PC-3 (cell line): Measurements from ENCODE around the gene MACROD2. TPM values are rescaled to one million over a fixed set of nuclear protein-coding genes. Genes with fewer than 3 reads are reported as not detected.

Experiments used
- ATAC-seq: fragments of 200-7000 bp; cut with Tn5 transposase; 2 replicates; pipeline ENCODE4 v1.9.1; 2020; ENCODE audit warnings: mild to moderate bottlenecking, moderate library complexity
- BruUV-seq: library from RNA; stranded (reverse); fragments of 400-500 nt; replicated peaks from 2 replicates; lab custom pipeline; 2021; lab: Mats Ljungman, UMichigan
- CTCF ChIA-PET: fragments of 300-600 bp; sonication (Branson Sonifier 250); formaldehyde crosslinking; loops from one replicate; lab custom pipeline; 2022; ENCODE audit warnings: antibody characterized with exemption; lab: Charles Lee
- POLR2A ChIA-PET: fragments of 300-600 bp; sonication (Branson Sonifier 250); formaldehyde crosslinking; loops from one replicate; lab custom pipeline; 2022; ENCODE audit warnings: antibody characterized with exemption; ENCODE audit not compliant: unreplicated experiment; lab: Charles Lee
- DNase-seq: peaks from one replicate; pipeline ENCODE4 v3.0.0-alpha.2; 2015
- H2AFZ ChIP-seq: fragments of 300-600 bp; sonication (generic); 2 replicates; pipeline ENCODE4 v1.6.0; 2016; ENCODE audit warnings: antibody characterized with exemption, low read length
- H3F3A ChIP-seq: fragments of 300-600 bp; sonication (generic); one replicate; pipeline ENCODE4 v1.6.0; 2017; ENCODE audit warnings: antibody characterized with exemption, low read length, control low read depth, mild to moderate bottlenecking; ENCODE audit not compliant: unreplicated experiment
- H3K27ac ChIP-seq: fragments of 300-600 bp; sonication (generic); 2 replicates; pipeline ENCODE4 v1.5.1; 2016; ENCODE audit warnings: mild to moderate bottlenecking, low read length
- H3K27me3 ChIP-seq: fragments of 300-600 bp; sonication (generic); 2 replicates; pipeline ENCODE4 v1.6.1; 2016; ENCODE audit warnings: low read length, mixed read lengths
- H3K36me3 ChIP-seq: fragments of 300-600 bp; sonication (generic); 2 replicates; pipeline ENCODE4 v1.6.1; 2016; ENCODE audit warnings: low read depth, mixed run types, low read length, mixed read lengths
- H3K4me1 ChIP-seq: fragments of 300-600 bp; sonication (generic); 2 replicates; pipeline ENCODE4 v1.5.1; 2016; ENCODE audit warnings: low read length; ENCODE audit not compliant: insufficient read depth
- H3K4me2 ChIP-seq: fragments of 300-600 bp; sonication (generic); 2 replicates; pipeline ENCODE4 v1.6.0; 2016; ENCODE audit warnings: low read length
- H3K4me3 ChIP-seq: fragments of 300-600 bp; sonication (generic); 2 replicates; pipeline ENCODE4 v1.5.1; 2016; ENCODE audit warnings: mild to moderate bottlenecking, low read length, mixed read lengths
- H3K79me2 ChIP-seq: fragments of 300-600 bp; sonication (generic); 2 replicates; pipeline ENCODE4 v1.6.1; 2017; ENCODE audit warnings: low read length, mixed read lengths
- H3K9ac ChIP-seq: fragments of 300-600 bp; sonication (generic); 2 replicates; pipeline ENCODE4 v1.6.0; 2016; ENCODE audit warnings: mild to moderate bottlenecking, low read length
- H3K9me2 ChIP-seq: fragments of 300-600 bp; sonication (generic); replicated peaks from 2 replicates; pipeline ENCODE4 v1.6.1; 2016; ENCODE audit warnings: mixed run types, low read length, mixed read lengths
- H3K9me3 ChIP-seq: fragments of 300-600 bp; sonication (generic); 2 replicates; pipeline ENCODE4 v1.6.1; 2016; ENCODE audit warnings: low read length, mixed read lengths
- H4K20me1 ChIP-seq: fragments of 300-600 bp; sonication (generic); 2 replicates; pipeline ENCODE4 v1.6.1; 2016; ENCODE audit warnings: low read length, mixed read lengths
- EZH2 ChIP-seq: fragments of 300-600 bp; sonication (generic); IDR thresholded peaks from one replicate; pipeline ENCODE4 v1.6.1; 2017; ENCODE audit warnings: antibody characterized with exemption, mild to moderate bottlenecking, low read length; ENCODE audit not compliant: unreplicated experiment
- EZH2phosphoT487 ChIP-seq: fragments of 300-600 bp; sonication (generic); IDR thresholded peaks from 2 replicates; pipeline ENCODE4 v1.6.1; 2018; ENCODE audit warnings: mild to moderate bottlenecking, antibody characterized with exemption, low read length, borderline replicate concordance
- intact Hi-C: fragments of 100-400 bp; cut with micrococcal nuclease; formaldehyde crosslinking; loops from 2 replicates; pipeline ENCODE4 v1.9.0; 2023
- total RNA-seq: library from RNA; depleted of rRNA; stranded (reverse); fragments of >200 nt; gene quantifications from 2 replicates; pipeline ENCODE4 v1.2.3, GENCODE V29; 2014
- TF ChIP-seq, protein P1 (sequence below): fragments of 300-600 bp; sonication (generic); conservative IDR thresholded peaks from 2 replicates; pipeline ENCODE4 v1.5.1; 2017; ENCODE audit warnings: antibody characterized with exemption, low read depth, mild to moderate bottlenecking, low read length

Gene MACROD2
- total RNA-seq, 1 experiment from 2014 or later = 3.1 TPM

DNA sequence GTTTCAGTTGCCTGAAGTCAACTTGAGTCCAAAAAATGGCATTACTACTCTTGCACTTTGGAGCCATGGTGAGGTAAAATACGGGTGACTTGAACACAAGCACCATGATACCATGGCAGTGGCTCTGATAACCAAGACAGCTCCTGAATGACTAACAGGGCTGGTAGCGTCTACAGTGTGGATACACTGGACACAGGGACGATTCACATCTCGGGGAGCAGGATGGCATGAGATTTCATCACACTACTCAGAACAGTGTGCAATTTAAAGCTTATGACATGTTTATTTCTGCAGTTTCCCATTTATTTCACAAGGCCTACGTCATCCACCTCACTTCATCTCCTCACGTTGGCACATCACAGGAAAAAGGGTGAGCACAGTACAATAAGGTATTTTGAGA lies 1627.1 kb downstream of the MACROD2 start:
- Histone ChIP-seq H4K20me1 (no peaks in the 10 kb centered on the region), H3K9me2 (no peaks in the 10 kb centered on the region), H2AFZ (no peak overlapping the region), H3K9ac (no peak overlapping the region), H3K4me3 (no peak overlapping the region), H3K4me2 (no peak overlapping the region), H3F3A (no peaks in the 10 kb centered on the region), H3K36me3 (no peaks in the 10 kb centered on the region), H3K27ac (no peak overlapping the region), H3K27me3 (no peaks in the 10 kb centered on the region), H3K79me2 (no peaks in the 10 kb centered on the region), H3K9me3 (no peaks in the 10 kb centered on the region), H3K4me1 (no peaks in the 10 kb centered on the region)
- TF ChIP-seq EZH2phosphoT487 = no peak
- no peak for TF ChIP-seq EZH2
- TF ChIP-seq, protein P1, sequence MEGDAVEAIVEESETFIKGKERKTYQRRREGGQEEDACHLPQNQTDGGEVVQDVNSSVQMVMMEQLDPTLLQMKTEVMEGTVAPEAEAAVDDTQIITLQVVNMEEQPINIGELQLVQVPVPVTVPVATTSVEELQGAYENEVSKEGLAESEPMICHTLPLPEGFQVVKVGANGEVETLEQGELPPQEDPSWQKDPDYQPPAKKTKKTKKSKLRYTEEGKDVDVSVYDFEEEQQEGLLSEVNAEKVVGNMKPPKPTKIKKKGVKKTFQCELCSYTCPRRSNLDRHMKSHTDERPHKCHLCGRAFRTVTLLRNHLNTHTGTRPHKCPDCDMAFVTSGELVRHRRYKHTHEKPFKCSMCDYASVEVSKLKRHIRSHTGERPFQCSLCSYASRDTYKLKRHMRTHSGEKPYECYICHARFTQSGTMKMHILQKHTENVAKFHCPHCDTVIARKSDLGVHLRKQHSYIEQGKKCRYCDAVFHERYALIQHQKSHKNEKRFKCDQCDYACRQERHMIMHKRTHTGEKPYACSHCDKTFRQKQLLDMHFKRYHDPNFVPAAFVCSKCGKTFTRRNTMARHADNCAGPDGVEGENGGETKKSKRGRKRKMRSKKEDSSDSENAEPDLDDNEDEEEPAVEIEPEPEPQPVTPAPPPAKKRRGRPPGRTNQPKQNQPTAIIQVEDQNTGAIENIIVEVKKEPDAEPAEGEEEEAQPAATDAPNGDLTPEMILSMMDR = no peak
- no TSS peak for BruUV-seq
- POLR2A ChIA-PET = no interaction called here
- CTCF ChIA-PET = no interaction called here
- DNase-seq (no peak), ATAC-seq (no peak)
- intact Hi-C loops = no loop called here

DNA sequence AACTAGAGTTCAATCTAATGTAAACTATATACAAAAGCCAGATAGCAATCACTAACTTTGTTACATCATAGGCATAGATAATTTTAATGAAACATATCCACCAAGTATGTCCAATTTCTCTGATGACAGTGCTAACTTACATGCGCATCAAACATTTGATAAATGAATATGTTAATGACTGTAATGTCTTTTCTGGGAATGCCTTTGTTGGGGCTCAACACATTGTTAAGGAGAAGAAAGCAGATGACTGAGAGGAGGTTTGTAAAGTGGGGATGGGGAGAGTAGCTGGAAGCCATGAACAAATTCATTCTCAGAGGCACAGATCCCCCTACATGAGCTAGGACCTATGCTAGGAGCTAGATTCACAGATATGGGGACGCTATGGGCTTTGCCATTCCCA lies 1627.9 kb downstream of the MACROD2 start:
- Histone ChIP-seq H3K27me3 (no peaks in the 10 kb centered on the region), H3K9ac (no peak overlapping the region), H4K20me1 (no peaks in the 10 kb centered on the region), H3K9me3 (no peaks in the 10 kb centered on the region), H3K9me2 (no peaks in the 10 kb centered on the region), H3K79me2 (no peaks in the 10 kb centered on the region), H3K36me3 (no peaks in the 10 kb centered on the region), H3K4me2 (no peak overlapping the region), H3K4me1 (no peaks in the 10 kb centered on the region), H3K27ac (no peak overlapping the region), H3F3A (no peaks in the 10 kb centered on the region), H2AFZ (no peak overlapping the region), H3K4me3 (no peak overlapping the region)
- DNase-seq = no peak
- POLR2A ChIA-PET = no interaction called here
- intact Hi-C loops = no loop called here
- BruUV-seq = no TSS peak
- CTCF ChIA-PET = no interaction called here
- ATAC-seq = no peak
- TF ChIP-seq, protein P1 = no peak
- TF ChIP-seq EZH2 (no peak), EZH2phosphoT487 (no peak)

DNA sequence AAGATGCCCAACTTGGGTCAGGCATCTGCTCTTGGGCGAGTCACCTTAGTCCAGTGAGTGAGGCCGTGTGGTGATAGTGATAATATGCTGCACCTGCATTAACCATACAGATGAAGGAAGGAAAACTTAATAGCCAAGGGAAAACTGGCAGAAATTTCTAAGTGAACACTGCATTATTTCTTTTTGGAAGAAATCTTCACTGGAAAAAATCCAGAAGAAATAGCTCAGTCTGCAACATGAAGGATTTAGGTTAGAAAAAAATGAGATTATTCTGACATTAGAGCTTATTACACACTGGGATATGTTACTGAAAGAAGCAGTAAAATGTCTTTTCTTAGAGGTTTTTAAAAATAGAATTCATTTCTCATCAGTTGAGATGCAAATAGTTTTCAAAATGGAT lies 1630.7 kb downstream of the MACROD2 start:
- Histone ChIP-seq H3K9ac (no peak overlapping the region), H3K4me2 (no peak overlapping the region), H3K36me3 (no peaks in the 10 kb centered on the region), H3K27ac (no peak overlapping the region), H3K9me2 (no peaks in the 10 kb centered on the region), H3K79me2 (no peaks in the 10 kb centered on the region), H4K20me1 (no peaks in the 10 kb centered on the region), H3K9me3 (no peaks in the 10 kb centered on the region), H3K4me3 (no peak overlapping the region), H3F3A (no peaks in the 10 kb centered on the region), H3K27me3 (no peaks in the 10 kb centered on the region), H3K4me1 (no peaks in the 10 kb centered on the region), H2AFZ (no peak overlapping the region)
- no peak for TF ChIP-seq EZH2
- no peak for TF ChIP-seq EZH2phosphoT487
- TF ChIP-seq, protein P1 = no peak
- ATAC-seq = no peak
- intact Hi-C loops = no loop called here
- BruUV-seq = no TSS peak
- no peak for DNase-seq
- ChIA-PET CTCF (no interaction called here), POLR2A (no interaction called here)
